AML-193 (cell line): ENCODE data around the gene RASGRP3.

Experiments
- DNase-seq, 2 experiments: peaks; one replicate each; lab custom pipeline; 2025; lab: John Stamatoyannopoulos, UW

Gene RASGRP3

DNA sequence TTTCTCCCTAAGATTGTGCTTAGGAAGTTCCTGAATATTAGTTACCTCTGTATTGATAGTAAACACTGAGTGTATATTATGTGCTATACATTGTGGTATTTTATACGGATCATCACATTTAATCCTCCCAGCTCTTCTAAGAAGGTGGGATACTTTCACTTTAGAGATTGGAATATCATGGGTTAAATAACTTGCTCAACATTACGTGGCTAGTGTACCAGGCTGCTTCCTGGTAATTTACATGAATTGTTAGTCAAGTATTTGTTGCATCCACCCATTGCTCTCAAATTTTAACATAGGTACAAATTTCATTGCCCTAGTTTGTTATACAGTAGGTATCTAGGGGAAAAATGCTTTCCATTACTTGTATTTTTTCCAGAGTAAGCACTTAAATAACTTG is 101.2 kb downstream of the RASGRP3 start:
- no peak for DNase-seq

DNA sequence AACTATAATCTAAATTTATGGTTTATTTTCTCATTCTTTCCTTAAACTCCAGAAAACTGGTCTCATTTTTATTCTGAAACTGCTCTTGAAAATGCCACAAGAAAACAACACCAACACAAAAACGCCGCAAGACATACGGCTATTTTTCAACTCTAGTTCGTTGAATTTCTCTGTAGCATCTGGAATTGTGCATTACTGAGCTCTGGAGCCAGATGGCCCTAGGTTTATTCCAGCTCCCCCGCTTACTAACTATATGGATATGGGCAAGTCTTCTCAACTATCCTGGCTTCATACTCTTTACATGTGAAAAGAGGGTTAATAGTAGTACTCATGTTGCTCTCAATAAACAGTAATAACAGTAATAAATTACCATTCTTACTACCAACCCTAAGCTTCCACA is 102.8 kb downstream of the RASGRP3 start:
- DNase-seq, result no peak

- no peak for DNase-seq
Observed at GRCh38 chr2:33581872-33582271, 105.4 kb downstream of the RASGRP3 start.

DNA sequence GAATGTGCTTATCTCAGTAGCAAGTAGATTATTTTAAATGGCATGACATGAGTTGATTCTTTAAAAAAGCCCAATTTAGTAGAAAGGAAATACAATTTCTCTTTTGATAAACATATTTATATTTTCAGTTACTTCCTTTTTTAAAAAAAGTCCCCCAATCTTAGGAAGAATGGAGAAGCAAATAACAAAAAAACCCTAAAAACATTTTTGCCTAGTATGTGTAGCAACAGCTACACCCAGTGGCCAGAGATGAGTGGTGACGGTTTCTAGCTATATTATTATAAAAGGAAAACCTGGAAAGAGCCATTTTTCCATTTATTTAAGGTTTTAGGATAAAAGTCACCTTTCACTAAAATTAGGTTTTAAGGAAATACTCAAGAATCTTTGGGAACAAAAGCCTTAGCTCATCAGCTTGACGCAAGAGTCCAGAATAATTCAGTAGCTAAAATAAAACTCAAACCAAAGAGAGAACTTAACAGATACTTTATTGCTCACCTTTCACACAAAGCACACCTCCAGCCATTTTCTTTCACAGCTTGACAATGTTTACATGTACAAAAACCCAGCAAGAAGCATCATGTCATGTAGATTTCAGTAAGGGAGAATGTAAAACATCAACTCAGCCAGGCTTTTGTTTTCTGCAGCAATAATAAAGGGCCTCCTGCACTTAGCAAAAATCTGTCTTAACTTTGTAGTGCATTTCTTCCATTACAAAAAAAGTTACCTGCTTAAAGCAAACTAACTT is 106.9 kb downstream of the RASGRP3 start:
- peak; percentile 24 to 51 for DNase-seq

GRCh38 chr2:33586766-33587165 is 110.3 kb downstream of the RASGRP3 start:
- DNase-seq, result no peak

DNA sequence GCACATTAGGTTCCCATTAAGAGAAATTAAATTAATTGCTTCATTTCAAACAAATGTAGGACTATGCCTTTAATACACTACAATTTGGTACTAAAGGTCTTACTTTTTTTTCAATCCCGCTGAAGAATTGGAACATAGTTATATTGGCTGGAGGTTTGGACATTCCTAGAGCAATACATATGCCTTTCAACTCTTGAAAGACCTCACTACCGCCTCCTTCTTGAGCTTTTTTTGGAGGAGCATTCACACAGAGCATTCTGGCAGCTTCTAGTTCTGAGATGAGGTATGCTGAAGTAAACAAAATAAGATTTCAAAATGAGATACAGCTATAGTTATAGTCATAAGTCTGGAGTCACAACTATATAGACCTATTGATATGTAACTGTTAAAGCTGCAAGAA is 111.8 kb downstream of the RASGRP3 start:
- DNase-seq, result no peak

DNA sequence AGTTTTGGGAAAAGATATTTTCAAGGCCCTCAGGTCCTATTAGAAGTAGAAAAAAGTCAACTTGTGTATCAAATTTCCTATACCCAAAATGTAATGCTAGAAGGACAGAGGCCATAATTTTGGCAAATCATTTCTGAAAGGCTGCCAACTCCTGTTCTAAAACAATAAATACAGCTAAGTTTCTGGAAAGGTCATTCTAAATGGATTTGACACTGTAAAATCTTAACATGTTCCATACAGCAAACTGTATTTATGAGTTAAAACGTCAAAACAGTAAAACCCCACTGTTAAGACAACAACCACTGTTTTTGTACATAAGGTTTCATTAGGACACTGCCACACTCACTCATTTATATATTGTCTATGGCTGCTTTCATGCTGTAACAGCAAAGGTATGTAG is 113.0 kb downstream of the RASGRP3 start:
- no peak for DNase-seq

GRCh38 chr2:33595385-33595784 is 118.9 kb downstream of the RASGRP3 start:
- no peak for DNase-seq

GRCh38 chr2:33597026-33597425 is 120.6 kb downstream of the RASGRP3 start:
- no peak for DNase-seq

GRCh38 chr2:33598561-33599174 is 122.2 kb downstream of the RASGRP3 start:
- peak; percentile 17 to 30 for DNase-seq

GRCh38 chr2:33599175-33599942 is 122.9 kb downstream of the RASGRP3 start, which contains the start of gene FAM98A:
FAM98A (minus strand) TSS chr2:33599299; CDS start chr2:33599221, 78 bp downstream.
- peak; percentile 90 to 97 for DNase-seq

- DNase-seq, result no peak
Observed at GRCh38 chr2:33599943-33600192, 123.4 kb downstream of the RASGRP3 start.

DNA sequence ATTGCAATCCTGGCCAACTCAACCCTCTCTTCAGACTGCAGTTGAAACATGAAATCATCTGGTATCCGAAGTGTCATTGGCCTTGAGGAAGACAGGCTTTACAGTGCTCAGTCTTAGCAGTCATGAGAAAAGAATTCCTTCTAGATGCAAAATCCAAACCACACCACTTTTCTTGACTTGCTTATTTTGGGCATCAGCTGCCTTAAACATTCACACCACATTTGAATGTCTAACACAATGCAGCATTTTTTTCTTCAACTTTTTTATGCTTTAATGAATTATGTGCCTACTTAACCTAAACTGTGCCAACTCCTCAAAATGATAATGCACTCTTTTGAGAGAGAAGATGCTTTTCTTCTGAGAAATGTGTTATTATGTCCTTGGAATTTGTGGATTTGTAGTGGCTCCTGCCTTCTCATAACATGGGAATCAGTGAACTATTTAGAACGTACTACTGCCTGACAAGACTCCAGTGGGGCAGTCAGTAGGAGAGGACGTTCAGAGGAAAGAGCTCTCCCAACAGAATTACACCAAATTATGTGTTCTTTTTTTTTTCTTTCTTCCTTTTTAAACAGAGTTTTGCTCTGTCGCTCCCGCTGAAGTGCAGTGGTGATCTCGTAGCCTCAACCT is 125.9 kb downstream of the RASGRP3 start:
- DNase-seq, result no peak

GRCh38 chr2:33603416-33603815 is 127.0 kb downstream of the RASGRP3 start:
- DNase-seq, result no peak

- DNase-seq, result no peak
Observed at GRCh38 chr2:33605056-33605455, 128.6 kb downstream of the RASGRP3 start.

- no peak for DNase-seq
Observed at GRCh38 chr2:33606100-33606499, 129.7 kb downstream of the RASGRP3 start.

- no peak for DNase-seq
Observed at GRCh38 chr2:33606622-33607021, 130.2 kb downstream of the RASGRP3 start.

DNA sequence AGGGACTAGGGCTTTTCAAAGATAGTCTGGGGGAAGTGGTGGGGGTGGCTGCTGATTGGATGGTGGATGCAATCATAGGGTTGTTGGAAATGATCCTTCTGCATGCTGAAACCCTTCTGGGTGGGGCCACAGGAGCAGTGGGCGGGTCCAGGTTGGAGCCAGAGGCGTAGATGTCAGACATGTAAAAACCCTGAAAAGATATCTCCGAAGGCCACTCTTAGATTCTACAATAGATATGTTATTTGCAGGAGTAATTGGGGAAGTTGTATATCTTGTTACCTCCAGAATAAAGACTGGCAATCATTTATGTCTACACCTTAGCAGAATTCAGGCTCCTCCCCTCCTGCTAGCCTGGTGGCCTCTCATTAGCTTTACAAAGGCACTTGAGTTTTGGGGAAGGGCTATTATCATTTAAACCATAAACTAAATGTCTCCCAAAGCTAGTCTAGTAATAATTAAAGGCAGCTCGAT is 130.8 kb downstream of the RASGRP3 start:
- no peak for DNase-seq

DNA sequence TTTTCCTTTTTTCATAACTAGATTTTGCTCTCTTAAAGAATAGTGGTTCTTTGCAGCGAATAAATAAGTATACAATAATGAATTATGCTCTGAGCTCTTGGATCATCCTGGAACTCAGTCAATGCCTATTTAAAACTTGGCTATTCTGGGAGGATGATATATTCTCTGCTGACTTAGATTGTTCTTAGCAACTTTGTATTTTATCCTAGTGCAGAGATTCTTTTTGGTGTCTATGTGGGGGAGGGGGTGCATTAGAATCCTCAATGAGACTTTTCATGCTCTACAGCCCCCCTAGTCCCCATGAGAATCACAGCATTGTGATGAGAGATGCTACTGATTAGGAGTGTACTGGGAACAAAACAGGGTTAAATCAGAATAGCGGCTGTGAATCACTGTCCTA is 131.5 kb downstream of the RASGRP3 start:
- no peak for DNase-seq

DNA sequence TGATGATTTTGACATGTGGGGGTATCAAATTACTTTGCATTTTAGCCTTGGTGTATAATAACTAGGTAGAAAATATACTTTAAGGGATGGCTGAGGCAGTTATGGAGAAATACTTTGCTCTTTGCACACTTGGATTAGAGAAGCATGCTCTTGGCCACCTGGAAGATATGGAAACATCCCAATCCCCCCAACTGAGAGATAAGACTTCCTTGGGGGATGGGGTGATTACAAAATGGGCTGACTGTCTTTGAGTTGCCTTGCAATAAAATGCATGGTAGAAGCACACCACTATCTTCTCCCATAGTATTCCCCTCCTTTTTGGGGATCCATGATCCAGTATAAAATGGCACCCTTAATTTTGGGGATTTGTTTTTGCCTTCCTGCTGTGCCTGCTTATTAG is 137.7 kb downstream of the RASGRP3 start:
- DNase-seq, result no peak
